Activated CD8-positive, alpha-beta memory T cell treated with anti-CD3 and anti-CD28 coated beads for 36 hours (primary cell): ENCODE data around the gene SERPINE1. TPM values are rescaled to one million over a fixed set of nuclear protein-coding genes. Genes with fewer than 3 reads are reported as not detected.

Source experiments
- CTCF ChIA-PET: fragments of 350-600 bp; sonication (Branson Sonifier 250); formaldehyde crosslinking; loops from one replicate; lab custom pipeline; 2021; ENCODE audit warnings: antibody characterized with exemption; lab: Charles Lee
- POLR2A ChIA-PET: fragments of 350-600 bp; sonication (Branson Sonifier 250); formaldehyde crosslinking; loops from one replicate; lab custom pipeline; 2021; ENCODE audit warnings: antibody characterized with exemption; lab: Charles Lee
- total RNA-seq, 2 experiments: library from RNA; stranded (reverse); gene quantifications; one replicate each; pipeline ENCODE4 v1.2.3, GENCODE V29; 2021

Gene SERPINE1
- total RNA-seq, 2 experiments from 2014 or later: 0.17 to 0.19 TPM

DNA sequence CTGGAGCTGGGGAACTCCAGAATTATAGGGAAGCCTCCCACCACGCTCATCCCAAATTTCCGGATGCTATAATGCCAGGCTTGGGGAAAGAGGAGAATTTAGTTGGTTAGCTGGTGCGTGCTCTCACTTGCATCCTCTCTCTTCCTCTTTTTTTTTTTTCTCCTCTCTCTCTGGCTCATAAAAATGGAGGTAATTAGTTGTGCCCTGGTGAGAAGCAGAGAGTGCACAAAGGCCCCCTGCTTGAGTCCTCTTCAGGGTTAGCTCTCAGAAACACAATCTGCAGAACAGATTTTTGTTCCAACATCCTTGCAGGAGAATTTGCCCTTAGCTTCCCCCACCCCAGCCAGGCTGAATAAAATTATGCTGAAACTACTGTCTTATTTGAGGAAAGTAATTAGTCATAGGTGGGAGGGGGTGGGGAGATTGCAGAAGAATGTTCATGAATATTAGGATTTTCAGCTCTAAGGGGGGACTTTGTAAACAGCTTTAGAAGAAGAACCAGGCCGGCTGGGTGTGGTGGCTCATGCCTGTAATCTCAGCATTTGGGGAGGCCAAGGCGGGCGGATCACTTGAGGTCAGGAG is 7.6 kb downstream of the SERPINE1 start:
- CTCF ChIA-PET: interaction anchor here (0.6 to 1.8 kb wide), 3 partner anchors 9 to 58 kb away, joined by 3 to 12 read pairs (median 5); no protein-coding TSS in a partner anchor

DNA sequence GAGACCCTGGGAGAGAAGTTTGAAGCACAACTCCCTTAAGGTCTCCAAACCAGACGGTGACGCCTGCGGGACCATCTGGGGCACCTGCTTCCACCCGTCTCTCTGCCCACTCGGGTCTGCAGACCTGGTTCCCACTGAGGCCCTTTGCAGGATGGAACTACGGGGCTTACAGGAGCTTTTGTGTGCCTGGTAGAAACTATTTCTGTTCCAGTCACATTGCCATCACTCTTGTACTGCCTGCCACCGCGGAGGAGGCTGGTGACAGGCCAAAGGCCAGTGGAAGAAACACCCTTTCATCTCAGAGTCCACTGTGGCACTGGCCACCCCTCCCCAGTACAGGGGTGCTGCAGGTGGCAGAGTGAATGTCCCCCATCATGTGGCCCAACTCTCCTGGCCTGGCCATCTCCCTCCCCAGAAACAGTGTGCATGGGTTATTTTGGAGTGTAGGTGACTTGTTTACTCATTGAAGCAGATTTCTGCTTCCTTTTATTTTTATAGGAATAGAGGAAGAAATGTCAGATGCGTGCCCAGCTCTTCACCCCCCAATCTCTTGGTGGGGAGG is 10.8 kb downstream of the SERPINE1 start:
- ChIA-PET CTCF (interaction anchor here (0.5 to 1.9 kb wide), 6 partner anchors 11 to 875 kb away, joined by 3 to 6 read pairs (median 4); partner anchors contain the start of genes PLOD3 and ZNHIT1), POLR2A (no interaction called here)

More for the DNA sequence above, 7.6 kb downstream of the SERPINE1 start:
- POLR2A ChIA-PET: no interaction called here

GRCh38 chr7:101138213-101138870 is 11.4 kb downstream of the SERPINE1 start:
- ChIA-PET POLR2A (no interaction called here), CTCF (interaction anchor here (1.1 to 1.9 kb wide), 4 partner anchors 33 to 80 kb away, joined by 3 to 6 read pairs (median 5); partner anchors contain the start of genes PLOD3 and ZNHIT1)

- POLR2A ChIA-PET: no interaction called here
- CTCF ChIA-PET: interaction anchor here (1.0 to 9.0 kb wide), 5 partner anchors 13 to 142 kb away, joined by 3 to 70 read pairs (median 4); partner anchors contain the start of gene FIS1
These were observed 13.4 kb downstream of the SERPINE1 start for GRCh38 chr7:101140339-101140699.

DNA sequence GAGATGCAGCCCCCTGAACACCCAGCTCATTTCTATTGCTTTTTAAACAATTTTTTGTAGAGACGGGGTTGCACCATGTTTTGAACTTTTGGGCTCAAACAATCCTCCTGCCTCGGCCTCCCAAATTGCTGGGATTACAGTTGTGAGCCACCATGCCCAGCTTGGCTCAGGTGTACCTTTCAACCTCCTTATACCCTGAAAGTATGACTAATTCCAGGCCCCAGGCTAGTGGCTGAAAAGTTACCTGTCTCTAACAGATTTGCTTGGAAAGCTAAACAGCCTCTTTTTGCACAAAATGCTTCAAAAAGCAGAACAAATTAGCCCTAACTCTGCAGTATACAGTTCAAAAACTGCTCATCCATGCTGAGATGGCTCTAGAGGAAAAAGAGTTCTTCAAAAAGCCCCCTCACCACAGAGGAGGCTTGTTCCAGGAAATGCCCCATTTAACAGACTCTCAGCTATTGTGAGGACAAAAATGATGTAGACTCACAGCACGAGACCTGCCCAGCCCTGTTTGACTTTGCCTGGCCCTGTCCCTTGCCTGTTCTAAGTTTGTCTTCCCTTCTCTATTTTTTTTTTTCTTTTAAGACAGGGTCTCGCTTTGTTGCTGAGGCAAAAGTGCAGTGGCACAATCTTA is 14.0 kb downstream of the SERPINE1 start:
- CTCF ChIA-PET: interaction anchor here (1.0 to 9.0 kb wide), 6 partner anchors 13 to 142 kb away, joined by 3 to 70 read pairs (median 4); partner anchors contain the start of gene FIS1
- POLR2A ChIA-PET: no interaction called here

DNA sequence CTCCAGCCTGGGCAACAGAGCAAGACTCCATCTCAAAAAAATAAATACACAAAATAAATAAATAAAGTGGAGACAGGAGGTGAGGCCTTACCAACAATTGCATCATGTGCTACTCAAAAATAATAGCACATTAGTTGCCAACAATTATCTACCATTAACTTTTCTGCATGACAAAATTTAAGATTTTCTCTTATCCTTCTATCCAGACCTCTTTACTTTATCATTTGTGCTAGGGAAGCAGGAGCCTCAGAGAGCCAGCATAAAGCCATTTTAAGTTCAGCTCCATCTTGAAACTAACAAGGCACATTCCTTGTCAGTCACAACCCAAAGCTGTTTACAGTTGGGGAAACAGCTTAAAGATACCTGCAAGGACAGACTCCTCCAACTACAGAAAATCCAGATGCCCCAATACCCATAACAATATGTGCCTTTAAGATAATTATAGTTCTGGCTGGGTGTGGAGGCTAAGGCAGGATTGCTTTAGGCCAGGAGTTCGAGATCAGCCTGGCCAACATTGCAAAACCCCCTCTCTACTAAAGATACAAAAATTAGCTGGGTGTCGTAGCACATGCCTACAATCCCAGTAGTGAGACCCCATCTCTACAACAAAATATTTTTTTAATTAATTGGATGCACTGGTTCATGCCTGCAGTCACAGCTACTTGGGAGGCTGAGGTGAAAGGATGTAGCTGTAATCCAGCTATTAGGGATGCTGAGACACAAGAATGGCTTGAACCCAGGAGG is 25.2 kb downstream of the SERPINE1 start:
- CTCF ChIA-PET: interaction anchor here (0.9 to 2.0 kb wide), 2 partner anchors 8 to 40 kb away, joined by 4 read pairs; no protein-coding TSS in a partner anchor
- POLR2A ChIA-PET: no interaction called here

- ChIA-PET CTCF (interaction anchor here (0.8 to 1.2 kb wide), 3 partner anchors 10 to 38 kb away, joined by 3 to 4 read pairs (median 3); no protein-coding TSS in a partner anchor), POLR2A (no interaction called here)
These were observed 27.2 kb downstream of the SERPINE1 start, which contains the start of gene AP1S1 for GRCh38 chr7:101153969-101154692. Gene AP1S1, plus strand, starts transcription at chr7:101154476. Its CDS starts 39 bp downstream, at chr7:101154515.

DNA sequence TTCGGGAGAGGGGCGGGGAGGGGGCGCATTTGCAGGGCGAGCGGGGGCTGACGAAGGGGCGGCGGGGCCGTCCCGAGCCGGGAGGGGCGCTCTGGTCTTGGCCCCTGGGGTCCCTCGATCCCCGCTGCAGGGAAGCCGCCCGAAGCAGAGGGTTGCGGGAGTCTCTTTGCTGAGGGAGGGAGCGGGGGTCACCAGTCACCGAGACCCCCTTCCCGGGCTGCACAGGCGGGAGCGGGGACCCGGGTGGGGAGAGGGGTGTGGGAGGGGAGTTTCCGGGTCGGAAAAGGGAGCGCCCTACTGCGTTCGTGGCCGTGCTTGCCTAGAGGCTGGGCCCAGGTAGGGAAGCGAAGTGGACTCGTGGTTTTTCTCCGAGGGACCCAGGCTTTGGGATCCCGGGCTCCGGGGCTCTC is 27.8 kb downstream of the SERPINE1 start:
- ChIA-PET POLR2A (no interaction called here), CTCF (interaction anchor here (0.7 to 1.3 kb wide), 3 partner anchors 17 to 559 kb away, joined by 3 to 5 read pairs (median 3); no protein-coding TSS in a partner anchor)

GRCh38 chr7:101155303-101155702 is 28.4 kb downstream of the SERPINE1 start:
- ChIA-PET CTCF (interaction anchor here (0.7 to 1.3 kb wide), 4 partner anchors 10 to 558 kb away, joined by 3 to 5 read pairs (median 3); partner anchors contain the start of gene VGF), POLR2A (interaction anchor here (0.6 kb wide), 1 partner anchor 23 kb away, joined by 3 read pairs; no protein-coding TSS in a partner anchor)

DNA sequence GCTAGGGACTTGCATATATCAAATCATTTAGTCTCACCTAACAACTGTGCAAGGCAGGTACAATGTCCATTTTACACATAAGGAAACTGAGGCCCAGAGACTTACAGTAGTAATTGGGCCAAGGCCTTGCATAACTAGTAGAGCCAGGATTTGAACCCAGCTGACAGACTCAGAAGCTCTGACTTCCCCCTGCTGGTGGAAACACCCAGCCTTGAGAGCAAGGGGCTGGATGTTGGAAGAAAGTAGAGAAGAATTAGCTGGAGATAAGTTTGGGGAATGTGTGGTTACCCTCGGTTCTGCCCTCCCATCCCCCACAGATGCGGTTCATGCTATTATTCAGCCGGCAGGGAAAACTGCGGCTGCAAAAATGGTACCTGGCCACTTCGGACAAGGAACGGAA is 29.4 kb downstream of the SERPINE1 start:
- CTCF ChIA-PET: interaction anchor here (0.6 to 3.7 kb wide), 6 partner anchors 9 to 978 kb away, joined by 3 to 12 read pairs (median 3); partner anchors contain the start of gene VGF
- POLR2A ChIA-PET: interaction anchor here (0.7 kb wide), 1 partner anchor 267 kb away, joined by 6 read pairs; the partner anchor contains the start of gene UFSP1

- POLR2A ChIA-PET: interaction anchor here (0.6 to 0.7 kb wide), 3 partner anchors 24 to 268 kb away, joined by 3 to 6 read pairs (median 4); partner anchors contain the start of genes TRIM56 and UFSP1
These were observed 30.1 kb downstream of the SERPINE1 start for GRCh38 chr7:101156866-101157589.

DNA sequence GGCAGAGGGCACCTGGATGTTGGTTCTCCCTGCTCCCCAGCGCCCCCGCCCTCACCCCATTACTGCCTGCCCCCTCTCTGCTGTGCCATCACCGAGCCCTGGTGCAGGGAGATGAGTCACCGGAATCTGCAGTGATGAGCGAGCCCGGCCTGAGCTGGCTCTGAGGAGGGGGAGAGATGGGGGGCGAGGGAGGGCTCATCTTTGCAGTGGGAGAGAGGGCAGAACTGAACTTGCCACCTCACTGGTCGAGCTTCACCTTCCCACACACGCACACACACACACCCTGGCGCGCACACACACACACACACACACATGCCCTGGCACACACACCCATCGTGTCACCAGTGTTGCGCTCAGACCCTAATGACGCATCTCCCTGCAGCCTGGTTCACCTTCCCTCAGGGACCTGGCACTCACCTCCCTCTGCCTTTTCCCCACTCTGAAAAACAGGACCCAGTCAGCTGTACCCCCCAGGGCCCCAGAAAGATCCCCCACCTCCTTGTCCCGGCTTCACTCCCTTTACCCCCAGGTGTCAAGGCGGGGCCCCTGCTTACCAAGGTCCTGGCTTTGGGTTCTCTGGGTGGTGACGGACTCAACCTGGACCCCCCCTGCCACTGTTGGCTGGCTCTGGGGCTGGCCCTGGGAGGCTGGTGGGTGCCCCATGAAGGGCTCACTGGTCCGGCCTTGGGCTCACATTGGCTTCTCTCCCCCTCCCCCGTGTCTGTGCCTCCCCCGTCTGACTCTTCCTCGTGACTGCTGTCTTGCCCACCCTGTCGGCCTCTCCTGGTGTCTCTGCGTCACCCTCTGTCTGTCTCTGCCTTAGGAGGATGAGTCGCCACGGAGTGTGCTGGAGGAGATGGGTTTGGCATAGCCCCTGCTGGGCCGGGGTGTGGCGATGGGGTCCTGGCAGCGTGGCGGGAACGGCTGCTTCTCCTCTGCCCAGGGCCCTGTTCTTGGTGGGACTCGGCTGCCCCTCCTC is 33.1 kb downstream of the SERPINE1 start:
- POLR2A ChIA-PET: interaction anchor here (0.6 kb wide), 3 partner anchors 16 to 973 kb away, joined by 4 to 11 read pairs (median 5); no protein-coding TSS in a partner anchor
- CTCF ChIA-PET: interaction anchor here (0.7 kb wide), 1 partner anchor 70 kb away, joined by 3 read pairs; no protein-coding TSS in a partner anchor

More at GRCh38 chr7:101156866-101157589, 30.1 kb downstream of the SERPINE1 start:
- CTCF ChIA-PET: interaction anchor here (0.6 to 3.7 kb wide), 6 partner anchors 8 to 978 kb away, joined by 3 to 12 read pairs (median 4); partner anchors contain the start of gene VGF

GRCh38 chr7:101160910-101161309 is 34.0 kb downstream of the SERPINE1 start:
- POLR2A ChIA-PET: no interaction called here
- CTCF ChIA-PET: interaction anchor here (1.2 kb wide), 1 partner anchor 17 kb away, joined by 4 read pairs; no protein-coding TSS in a partner anchor

- POLR2A ChIA-PET: no interaction called here
- CTCF ChIA-PET: interaction anchor here (1.2 to 1.5 kb wide), 3 partner anchors 15 to 18 kb away, joined by 3 to 7 read pairs (median 4); no protein-coding TSS in a partner anchor
These were observed 35.0 kb downstream of the SERPINE1 start for GRCh38 chr7:101161692-101162471.
